Endothelial cell of umbilical vein (primary cell): ENCODE results near the gene ALDH3B2. TPM values are rescaled to one million over a fixed set of nuclear protein-coding genes. Genes with fewer than 3 reads are reported as not detected.

Experiments
- BruUV-seq: library from RNA; stranded (reverse); fragments of 400-500 nt; replicated peaks from 2 replicates; lab custom pipeline; 2021; lab: Mats Ljungman, UMichigan
- CTCF ChIA-PET: fragments of 300-600, 350-600 bp; sonication (Branson Sonifier 250); formaldehyde crosslinking; loops from one replicate; lab custom pipeline; 2021; ENCODE audit warnings: antibody characterized with exemption, inconsistent platforms; lab: Charles Lee
- POLR2A ChIA-PET: fragments of 300-600, 350-600 bp; sonication (Branson Sonifier 250); formaldehyde crosslinking; loops from one replicate; lab custom pipeline; 2021; ENCODE audit warnings: antibody characterized with exemption, inconsistent platforms; lab: Charles Lee
- DNase-seq: peaks from one replicate; pipeline ENCODE4 v3.0.0-alpha.2; 2011; ENCODE audit warnings: low read depth, low spot score
- FAIRE-seq: peaks from 2 replicates; lab custom pipeline; 2011; peaks lifted over from hg19 to GRCh38; lab: Jason Lieb, UNC
- H2AFZ ChIP-seq: 2 replicates; pipeline ENCODE4 v1.6.0; 2012; ENCODE audit warnings: low read depth, low read length, control low read depth, inconsistent platforms
- H3K27ac ChIP-seq: 2 replicates; pipeline ENCODE4 v1.5.1; 2011; ENCODE audit warnings: low read depth, mild to moderate bottlenecking, control low read depth, low read length, moderate library complexity; ENCODE audit not compliant: insufficient read depth
- H3K27me3 ChIP-seq, 2 experiments: 2 replicates each; pipeline versions ENCODE4 v1.6.0 to v1.6.1; 2011; ENCODE audit warnings: low read length in 2 of 2, mixed read lengths in 1 of 2; ENCODE audit not compliant: control insufficient read depth in 2 of 2, insufficient read depth in 2 of 2
- H3K36me3 ChIP-seq, 2 experiments: 2 replicates in 1 of 2; 3 replicates in 1 of 2; pipeline ENCODE4 v1.5.1; 2011; ENCODE audit warnings: low read length in 2 of 2, mild to moderate bottlenecking in 1 of 2, moderate library complexity in 1 of 2; ENCODE audit not compliant: control insufficient read depth in 2 of 2, insufficient read depth in 2 of 2; ENCODE audit errors: extremely low read depth in 1 of 2
- H3K4me1 ChIP-seq: 3 replicates; pipeline ENCODE4 v1.5.1; 2011; ENCODE audit warnings: mild to moderate bottlenecking, low read length; ENCODE audit not compliant: control insufficient read depth, insufficient read depth; ENCODE audit errors: extremely low read depth
- H3K4me2 ChIP-seq: 2 replicates; pipeline ENCODE4 v1.6.1; 2011; ENCODE audit warnings: low read length, control low read depth, mixed read lengths; ENCODE audit not compliant: insufficient read depth
- H3K4me3 ChIP-seq, 3 experiments: fragments of 200-600 bp in 1 of 3; sonication (generic), shearing (Covaris generic) in 1 of 3; replicated peaks in 1 of 3; 2 replicates each; pipeline ENCODE4 v1.5.1; 2011 to 2016; ENCODE audit warnings: control low read depth in 3 of 3, low read length in 3 of 3, mild to moderate bottlenecking in 2 of 3, inconsistent platforms in 1 of 3, low read depth in 1 of 3, moderate library complexity in 1 of 3; ENCODE audit not compliant: insufficient read depth in 1 of 3
- H3K79me2 ChIP-seq: 2 replicates; pipeline ENCODE4 v1.6.0; 2012; ENCODE audit warnings: low read length, inconsistent platforms; ENCODE audit not compliant: control insufficient read depth, insufficient read depth
- H3K9ac ChIP-seq: replicated peaks from 2 replicates; pipeline ENCODE3; 2011; ENCODE audit warnings: low read length, control low read depth; ENCODE audit not compliant: insufficient read depth; ENCODE audit errors: extremely low read depth
- H3K9me1 ChIP-seq: replicated peaks from 3 replicates; pipeline ENCODE4 v1.6.0; 2011; ENCODE audit warnings: mild to moderate bottlenecking, low read length; ENCODE audit not compliant: control insufficient read depth, insufficient read depth; ENCODE audit errors: extremely low read depth
- H3K9me3 ChIP-seq: replicated peaks from 2 replicates; pipeline ENCODE4 v1.5.1; 2012; ENCODE audit warnings: low read length, inconsistent platforms; ENCODE audit not compliant: control insufficient read depth, insufficient read depth
- H4K20me1 ChIP-seq: replicated peaks from 2 replicates; pipeline ENCODE3; 2011; ENCODE audit warnings: mild to moderate bottlenecking, low read length; ENCODE audit not compliant: control insufficient read depth, insufficient read depth; ENCODE audit errors: extremely low read depth
- EZH2 ChIP-seq: IDR thresholded peaks from 2 replicates; pipeline ENCODE4 v1.6.1; 2012; ENCODE audit warnings: borderline replicate concordance, low read depth, mild to moderate bottlenecking, moderate library complexity, low read length, inconsistent platforms; ENCODE audit not compliant: severe bottlenecking
- FOS ChIP-seq: IDR thresholded peaks from 2 replicates; pipeline ENCODE4 v1.6.1; 2011; ENCODE audit warnings: mild to moderate bottlenecking, low read length, moderate library complexity, borderline replicate concordance; ENCODE audit not compliant: insufficient read depth
- GATA2 ChIP-seq: IDR thresholded peaks from 2 replicates; pipeline ENCODE4 v1.7.0; 2011; ENCODE audit warnings: low read depth, mild to moderate bottlenecking, moderate library complexity, mixed read lengths, low read length; ENCODE audit not compliant: insufficient read length, insufficient read depth
- JUN ChIP-seq: IDR thresholded peaks from 2 replicates; pipeline ENCODE4 v1.6.1; 2011; ENCODE audit warnings: borderline replicate concordance, low read depth; ENCODE audit not compliant: insufficient read length, insufficient read depth
- MYC ChIP-seq: IDR thresholded peaks from one replicate; pipeline ENCODE4 v1.6.1; 2011; ENCODE audit warnings: mild to moderate bottlenecking, low read depth, low read length
- POLR2A ChIP-seq: IDR thresholded peaks from 2 replicates; pipeline ENCODE4 v1.6.1; 2012; ENCODE audit warnings: low read depth, mild to moderate bottlenecking, control low read depth, low read length
- POLR2AphosphoS5 ChIP-seq: IDR thresholded peaks from 2 replicates; pipeline ENCODE4 v1.6.1; 2012; ENCODE audit warnings: low read depth, mild to moderate bottlenecking, control low read depth, low read length, moderate library complexity; ENCODE audit not compliant: insufficient read depth
- dilution Hi-C: fragments of 300-500 bp; cut with MboI; formaldehyde crosslinking; loops from one replicate; pipeline ENCODE4 v1.15.0; 2019; ENCODE audit warnings: low sequenced_read_pairs; ENCODE audit not compliant: extremely low pct_ligation_motif_present
- intact Hi-C: fragments of 100-400 bp; cut with micrococcal nuclease; formaldehyde crosslinking; loops from one replicate; pipeline ENCODE4 v1.10.0; 2022
- polyA plus RNA-seq, 4 experiments: library from polyadenylated mRNA; depleted of rRNA in 3 of 4; stranded (reverse) in 3 of 4; unstranded in 1 of 4; fragments of >200 nt; gene quantifications; 2 replicates each; pipeline versions ENCODE4 v1.2.1 to v1.2.3, GENCODE V29; 2011 to 2012; ENCODE audit warnings: missing spikeins in 1 of 4
- total RNA-seq: library from RNA; stranded (reverse); gene quantifications from 2 replicates; pipeline ENCODE4 v1.2.3, GENCODE V29; 2021
- TF ChIP-seq, protein P1 (sequence below): IDR thresholded peaks from 2 replicates; pipeline ENCODE4 v1.6.1; 2011; ENCODE audit not compliant: insufficient read depth, insufficient read length
- TF ChIP-seq, protein P2 (sequence below), 2 donors: IDR thresholded peaks; 1 replicate in 1 of 2; 2 replicates in 1 of 2; pipeline ENCODE4 v1.5.1; 2011; ENCODE audit warnings: low read length in 2 of 2, mild to moderate bottlenecking in 2 of 2, moderate library complexity in 2 of 2, control low read depth in 1 of 2, inconsistent platforms in 1 of 2, low read depth in 1 of 2; ENCODE audit not compliant: insufficient read depth in 1 of 2; ENCODE audit errors: extremely low read depth in 1 of 2

ALDH3B2 gene
- total and polyA plus RNA-seq, 2 donors (not counting 3 experiments of a cell fraction or from before 2014, with no cell fraction given) = not detected

DNA sequence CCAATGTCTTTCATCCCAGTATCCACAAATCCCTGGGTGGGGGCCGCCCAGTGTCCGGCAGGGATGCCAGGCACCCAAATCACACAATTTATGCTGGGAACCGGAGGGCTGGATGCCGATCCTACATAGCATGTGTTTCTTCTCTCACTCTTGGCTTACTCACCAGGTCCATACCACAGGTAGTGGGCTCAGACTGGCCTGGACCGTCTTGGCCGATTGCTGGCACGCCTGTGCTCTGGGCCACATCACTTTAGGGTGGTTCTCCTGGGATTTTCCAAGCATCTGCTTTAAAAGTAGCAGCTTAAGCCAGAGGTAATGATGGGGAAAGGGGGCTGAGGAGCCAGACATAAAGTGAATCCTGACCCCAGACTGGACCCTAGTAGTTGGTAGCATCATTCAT is 22.6 kb upstream of the ALDH3B2 start:
- H3K27ac ChIP-seq = no peak overlapping the region
- no TSS peak for BruUV-seq
- no peaks in the 10 kb centered on the region for H3K36me3 ChIP-seq
- no peak overlapping the region for H2AFZ ChIP-seq
- H3K4me3 ChIP-seq = no peak overlapping the region
- intact Hi-C loops = no loop called here
- H3K9me1 ChIP-seq = no peaks in the 10 kb centered on the region
- H3K9me3 ChIP-seq = no peaks in the 10 kb centered on the region
- peaks cover 0 to under 1% of the 10 kb centered on the region in 2 experiments for H3K27me3 ChIP-seq
- no peaks in the 10 kb centered on the region for H4K20me1 ChIP-seq
- FAIRE-seq (no peak), DNase-seq (no peak)
- no peak overlapping the region for H3K4me2 ChIP-seq
- dilution Hi-C loops = no loop called here
- no peaks in the 10 kb centered on the region for H3K4me1 ChIP-seq
- no peak overlapping the region for H3K9ac ChIP-seq
- ChIA-PET CTCF (interaction anchor here (1.1 kb wide), 1 partner anchor 118 kb away, joined by 4 read pairs; no protein-coding TSS in a partner anchor), POLR2A (no interaction called here)
- TF ChIP-seq, protein P1, sequence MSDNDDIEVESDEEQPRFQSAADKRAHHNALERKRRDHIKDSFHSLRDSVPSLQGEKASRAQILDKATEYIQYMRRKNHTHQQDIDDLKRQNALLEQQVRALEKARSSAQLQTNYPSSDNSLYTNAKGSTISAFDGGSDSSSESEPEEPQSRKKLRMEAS = no peak
- TF ChIP-seq MYC = no peak
- no peak for TF ChIP-seq GATA2
- TF ChIP-seq, protein P2, sequence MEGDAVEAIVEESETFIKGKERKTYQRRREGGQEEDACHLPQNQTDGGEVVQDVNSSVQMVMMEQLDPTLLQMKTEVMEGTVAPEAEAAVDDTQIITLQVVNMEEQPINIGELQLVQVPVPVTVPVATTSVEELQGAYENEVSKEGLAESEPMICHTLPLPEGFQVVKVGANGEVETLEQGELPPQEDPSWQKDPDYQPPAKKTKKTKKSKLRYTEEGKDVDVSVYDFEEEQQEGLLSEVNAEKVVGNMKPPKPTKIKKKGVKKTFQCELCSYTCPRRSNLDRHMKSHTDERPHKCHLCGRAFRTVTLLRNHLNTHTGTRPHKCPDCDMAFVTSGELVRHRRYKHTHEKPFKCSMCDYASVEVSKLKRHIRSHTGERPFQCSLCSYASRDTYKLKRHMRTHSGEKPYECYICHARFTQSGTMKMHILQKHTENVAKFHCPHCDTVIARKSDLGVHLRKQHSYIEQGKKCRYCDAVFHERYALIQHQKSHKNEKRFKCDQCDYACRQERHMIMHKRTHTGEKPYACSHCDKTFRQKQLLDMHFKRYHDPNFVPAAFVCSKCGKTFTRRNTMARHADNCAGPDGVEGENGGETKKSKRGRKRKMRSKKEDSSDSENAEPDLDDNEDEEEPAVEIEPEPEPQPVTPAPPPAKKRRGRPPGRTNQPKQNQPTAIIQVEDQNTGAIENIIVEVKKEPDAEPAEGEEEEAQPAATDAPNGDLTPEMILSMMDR (IDR thresholded peaks at IDR 0.05; ENCODE audit: extremely low read depth in 1 of 2, insufficient read depth in 1 of 2, low read depth in 1 of 2, low read length in 2 of 2) = no peak
- TF ChIP-seq POLR2A = no peak
- TF ChIP-seq FOS = no peak
- TF ChIP-seq JUN = no peak
- no peak for TF ChIP-seq EZH2
- no peak for TF ChIP-seq POLR2AphosphoS5
- H3K79me2 ChIP-seq = no peaks in the 10 kb centered on the region
